CD4-positive, alpha-beta T cell (primary cell): ENCODE results near the gene ANXA3. TPM values are rescaled to one million over a fixed set of nuclear protein-coding genes. Genes with fewer than 3 reads are reported as not detected.

Source experiments
- ATAC-seq: fragments of 200-7000 bp; cut with Tn5 transposase; one replicate; pipeline ENCODE4 v1.10.0; 2022; ENCODE audit warnings: mild to moderate bottlenecking; ENCODE audit not compliant: poor library complexity
- CTCF ChIA-PET: fragments of 350-600 bp; sonication (Branson Sonifier 250); formaldehyde crosslinking; loops from one replicate; lab custom pipeline; 2021; ENCODE audit warnings: antibody characterized with exemption, inconsistent platforms; lab: Charles Lee
- POLR2A ChIA-PET: fragments of 350-600 bp; sonication (Branson Sonifier 250); formaldehyde crosslinking; loops from one replicate; lab custom pipeline; 2021; ENCODE audit warnings: antibody characterized with exemption, inconsistent platforms; lab: Charles Lee
- DNase-seq, 14 experiments: peaks; one replicate each; pipeline ENCODE4 v3.0.0-alpha.2; 2013 to 2020; ENCODE audit warnings: mixed read lengths in 2 of 14
- H3K27ac ChIP-seq, 2 donors: one replicate each; pipeline versions ENCODE4 v1.5.1 to v1.7.0; 2013; ENCODE audit warnings: low read length in 2 of 2, low read depth in 1 of 2, mild to moderate bottlenecking in 1 of 2
- H3K27me3 ChIP-seq, 2 experiments: 1 replicate in 1 of 2; 2 replicates in 1 of 2; pipeline versions ENCODE4 v1.6.1 to v1.7.0; 2013; ENCODE audit warnings: low read length in 2 of 2, control low read depth in 1 of 2, mild to moderate bottlenecking in 1 of 2, moderate library complexity in 1 of 2; ENCODE audit not compliant: insufficient read depth in 2 of 2, control insufficient read depth in 1 of 2
- H3K36me3 ChIP-seq: one replicate; pipeline ENCODE4 v1.6.1; 2013; ENCODE audit warnings: low read length, control low read depth; ENCODE audit not compliant: insufficient read depth
- H3K4me1 ChIP-seq: one replicate; pipeline ENCODE4 v1.6.1; 2013; ENCODE audit warnings: low read length, control low read depth; ENCODE audit not compliant: insufficient read depth
- H3K4me3 ChIP-seq: one replicate; pipeline ENCODE4 v1.5.1; 2013; ENCODE audit warnings: mild to moderate bottlenecking, low read length, moderate library complexity
- H3K9me3 ChIP-seq, 2 experiments: 1 replicate in 1 of 2; 2 replicates in 1 of 2; pipeline versions ENCODE4 v1.6.1 to v1.7.0; 2013; ENCODE audit warnings: low read length in 2 of 2, mild to moderate bottlenecking in 2 of 2, control low read depth in 1 of 2, moderate library complexity in 1 of 2; ENCODE audit not compliant: control insufficient read depth in 1 of 2, insufficient read depth in 1 of 2
- H3K27ac Mint-ChIP-seq: one replicate; pipeline ENCODE4 v1.8.0; 2020; ENCODE audit warnings: mixed read lengths
- H3K27me3 Mint-ChIP-seq: one replicate; pipeline ENCODE4 v1.8.0; 2021; ENCODE audit warnings: mixed read lengths
- H3K36me3 Mint-ChIP-seq: one replicate; pipeline ENCODE4 v1.8.0; 2021; ENCODE audit warnings: low read depth, mixed read lengths
- H3K4me1 Mint-ChIP-seq: one replicate; pipeline ENCODE4 v1.8.0; 2021; ENCODE audit warnings: low read depth, mixed read lengths
- H3K4me3 Mint-ChIP-seq: one replicate; pipeline ENCODE4 v1.8.0; 2020; ENCODE audit warnings: mild to moderate bottlenecking, mixed read lengths
- H3K9me3 Mint-ChIP-seq: one replicate; pipeline ENCODE4 v1.8.0; 2020; ENCODE audit warnings: mixed read lengths
- CTCF ChIP-seq: fragments of 200-600 bp; IDR thresholded peaks from one replicate; pipeline ENCODE4 v1.8.0; 2022; ENCODE audit warnings: antibody characterized with exemption, mild to moderate bottlenecking
- intact Hi-C, 2 experiments: fragments of 100-400 bp; cut with DNase I in 1 of 2; cut with micrococcal nuclease in 1 of 2; formaldehyde crosslinking; loops; one replicate each; pipeline versions ENCODE4 v1.15.1 to v1.9.0; 2023 to 2025; cut with DNase I, micrococcal nuclease
- total RNA-seq, 174 experiments: library from RNA in 2 of 174; stranded (reverse) in 2 of 174; gene quantifications; one replicate each; pipeline ENCODE4 v1.2.3 and lab custom pipeline; 2021 to 2026

Gene ANXA3
- total RNA-seq, 2 experiments from 2014 or later, result not detected

- CTCF ChIA-PET, result interaction anchor here (0.6 to 2.8 kb wide), 6 partner anchors 9 to 132 kb away, joined by 3 to 17 read pairs (median 4); partner anchors contain the start of gene BMP2K
- H3K4me3 ChIP-seq, result no peak overlapping the region
These were observed 93.3 kb downstream of the ANXA3 start for GRCh38 chr4:78644744-78645330.

GRCh38 chr4:78645853-78646757, 94.5 kb downstream of the ANXA3 start:
- no peak for TF ChIP-seq CTCF
- H3K36me3 Mint-ChIP-seq, result no peaks in the 10 kb centered on the region
- DNase-seq, result peak in 2 of 14 experiments; percentile 38 to 51
- Histone ChIP-seq H3K36me3 (no peaks in the 10 kb centered on the region), H3K9me3 (no peaks in the 10 kb centered on the region), H3K4me3 (no peak overlapping the region), H3K27ac (no peak overlapping the region), H3K27me3 (no peaks in the 10 kb centered on the region), H3K4me1 (no peaks in the 10 kb centered on the region)
- H3K4me1 Mint-ChIP-seq, result peaks cover 5% of the 10 kb centered on the region
- CTCF ChIA-PET, result interaction anchor here (1.6 to 2.8 kb wide), 2 partner anchors 8 to 11 kb away, joined by 10 to 17 read pairs; no protein-coding TSS in a partner anchor
- POLR2A ChIA-PET, result interaction anchor here (1.1 to 1.8 kb wide), 3 partner anchors 12 to 129 kb away, joined by 3 to 6 read pairs (median 4); no protein-coding TSS in a partner anchor
- ATAC-seq, result no peak
- H3K9me3 Mint-ChIP-seq, result no peaks in the 10 kb centered on the region
- H3K27ac Mint-ChIP-seq, result no peak overlapping the region
- H3K4me3 Mint-ChIP-seq, result no peak overlapping the region
- intact Hi-C loops, result loop anchor here in 1 of 2 experiments (5.0 to 10.0 kb wide), 2 partner anchors 131 to 219 kb away; partner anchors contain the start of gene BMP2K
- no peaks in the 10 kb centered on the region for H3K27me3 Mint-ChIP-seq

More at GRCh38 chr4:78644744-78645330, 93.3 kb downstream of the ANXA3 start:
- ATAC-seq (peak; percentile 99), DNase-seq (peak; percentile 12 to 74 (median 34))
- H3K27ac Mint-ChIP-seq, result no peak overlapping the region
- no peak overlapping the region for H3K4me3 Mint-ChIP-seq
- H3K9me3 Mint-ChIP-seq, result no peaks in the 10 kb centered on the region
- peaks cover 5% of the 10 kb centered on the region for H3K4me1 Mint-ChIP-seq
- intact Hi-C loops, result loop anchor here (1.0 to 10.0 kb wide), 3 partner anchors 132 to 220 kb away; partner anchors contain the start of gene BMP2K (in 1 of the 2)
- no peaks in the 10 kb centered on the region for H3K4me1 ChIP-seq
- no peaks in the 10 kb centered on the region for H3K9me3 ChIP-seq
- POLR2A ChIA-PET, result interaction anchor here (1.0 to 1.8 kb wide), 3 partner anchors 31 to 131 kb away, joined by 3 to 5 read pairs (median 4); partner anchors contain the start of gene BMP2K
- H3K36me3 Mint-ChIP-seq, result no peaks in the 10 kb centered on the region
- H3K27me3 Mint-ChIP-seq, result no peaks in the 10 kb centered on the region
- no peaks in the 10 kb centered on the region for H3K27me3 ChIP-seq
- no peak overlapping the region for H3K27ac ChIP-seq
- peak; percentile 80 for TF ChIP-seq CTCF
- H3K36me3 ChIP-seq, result no peaks in the 10 kb centered on the region

GRCh38 chr4:78647272-78647671, 95.7 kb downstream of the ANXA3 start:
- peaks cover 5% of the 10 kb centered on the region for H3K4me1 Mint-ChIP-seq
- no peak for TF ChIP-seq CTCF
- H3K4me3 Mint-ChIP-seq, result no peak overlapping the region
- Histone ChIP-seq H3K9me3 (no peaks in the 10 kb centered on the region), H3K4me1 (no peaks in the 10 kb centered on the region), H3K4me3 (no peak overlapping the region), H3K36me3 (no peaks in the 10 kb centered on the region), H3K27me3 (no peaks in the 10 kb centered on the region), H3K27ac (no peak overlapping the region)
- CTCF ChIA-PET, result no interaction called here
- H3K27ac Mint-ChIP-seq, result no peak overlapping the region
- DNase-seq (no peak), ATAC-seq (no peak)
- no peaks in the 10 kb centered on the region for H3K9me3 Mint-ChIP-seq
- POLR2A ChIA-PET, result interaction anchor here (1.6 kb wide), 1 partner anchor 11 kb away, joined by 6 read pairs; no protein-coding TSS in a partner anchor
- intact Hi-C loops, result loop anchor here in 1 of 2 experiments (5.0 to 10.0 kb wide), 2 partner anchors 130 to 218 kb away; partner anchors contain the start of gene BMP2K
- no peaks in the 10 kb centered on the region for H3K27me3 Mint-ChIP-seq
- no peaks in the 10 kb centered on the region for H3K36me3 Mint-ChIP-seq
